ENCODE results near the gene UBE2U. TPM values are rescaled to one million over a fixed set of nuclear protein-coding genes. Genes with fewer than 3 reads are reported as not detected.

The UBE2U gene
- total and polyA plus RNA-seq, 12 donors, result 1.2 to 3.6 (median 2.7) TPM; not detected in 6

DNA sequence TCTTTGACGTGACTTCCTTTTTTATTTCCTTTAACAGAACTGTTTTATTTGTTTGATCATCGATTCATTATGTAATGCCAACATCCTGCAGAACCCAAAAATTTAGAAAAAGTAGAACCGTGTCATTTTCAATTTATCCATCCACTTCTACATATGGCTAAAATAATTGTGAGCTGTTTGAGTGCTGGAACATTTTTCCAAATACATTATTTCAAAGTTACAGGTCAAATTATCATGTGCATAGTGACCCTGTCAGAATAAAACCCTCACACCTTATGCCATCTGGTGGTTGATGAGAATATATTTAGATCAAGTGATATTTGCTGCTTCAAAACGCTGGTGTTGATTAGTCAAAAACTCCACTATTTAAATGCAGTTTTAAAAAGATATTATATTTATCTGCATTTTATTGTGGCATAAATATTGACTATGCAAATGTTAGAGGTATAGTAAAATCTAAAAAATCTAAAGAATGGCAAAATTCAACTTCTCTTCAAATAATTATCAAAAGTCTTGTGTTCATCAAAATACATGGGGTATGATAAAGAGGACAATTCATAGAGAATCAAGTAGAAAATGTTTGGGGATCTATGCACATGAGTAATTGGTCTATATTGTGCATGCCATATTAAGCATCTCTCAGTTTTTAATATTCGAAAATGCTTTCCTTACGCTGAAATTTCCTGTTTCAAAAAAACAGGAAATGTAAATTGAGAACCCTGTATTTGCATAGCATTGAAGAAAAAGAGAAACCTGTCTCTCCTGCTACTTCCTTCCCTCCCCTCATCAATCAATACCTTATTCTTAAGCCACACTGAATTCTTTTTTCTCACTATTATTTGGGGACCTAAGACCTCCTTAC lies 39.7 kb downstream of the UBE2U start:
- Histone ChIP-seq H3K36me3 (no peaks in the 10 kb centered on the region), H3K9me3 (no peaks in the 10 kb centered on the region), H3K4me3 (no peak overlapping the region), H3K4me1 (peaks cover 0 to 23% (median 8%) of the 10 kb centered on the region in 9 donors), H3K27ac (no peak overlapping the region), H3K27me3 (peaks cover 0 to 3% (median 0%) of the 10 kb centered on the region in 7 donors)
- no peak for DNase-seq
- ATAC-seq, result peak in 3 of 8 donors; percentile 39 to 59 (median 45)
- 45 to 47% methylated on average over 6 of the region's 6 CpGs for WGBS, 2 donors
- TF ChIP-seq, protein P1, sequence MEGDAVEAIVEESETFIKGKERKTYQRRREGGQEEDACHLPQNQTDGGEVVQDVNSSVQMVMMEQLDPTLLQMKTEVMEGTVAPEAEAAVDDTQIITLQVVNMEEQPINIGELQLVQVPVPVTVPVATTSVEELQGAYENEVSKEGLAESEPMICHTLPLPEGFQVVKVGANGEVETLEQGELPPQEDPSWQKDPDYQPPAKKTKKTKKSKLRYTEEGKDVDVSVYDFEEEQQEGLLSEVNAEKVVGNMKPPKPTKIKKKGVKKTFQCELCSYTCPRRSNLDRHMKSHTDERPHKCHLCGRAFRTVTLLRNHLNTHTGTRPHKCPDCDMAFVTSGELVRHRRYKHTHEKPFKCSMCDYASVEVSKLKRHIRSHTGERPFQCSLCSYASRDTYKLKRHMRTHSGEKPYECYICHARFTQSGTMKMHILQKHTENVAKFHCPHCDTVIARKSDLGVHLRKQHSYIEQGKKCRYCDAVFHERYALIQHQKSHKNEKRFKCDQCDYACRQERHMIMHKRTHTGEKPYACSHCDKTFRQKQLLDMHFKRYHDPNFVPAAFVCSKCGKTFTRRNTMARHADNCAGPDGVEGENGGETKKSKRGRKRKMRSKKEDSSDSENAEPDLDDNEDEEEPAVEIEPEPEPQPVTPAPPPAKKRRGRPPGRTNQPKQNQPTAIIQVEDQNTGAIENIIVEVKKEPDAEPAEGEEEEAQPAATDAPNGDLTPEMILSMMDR (IDR thresholded peaks at IDR 0.05), result peak in 7 of 9 donors; percentile 30 to 62 (median 52)
- intact Hi-C loops (cut with DNase I), result loop anchor here (2.0 to 10.0 kb wide), 10 partner anchors 468 to 668 kb away; partner anchors contain the start of gene ROR1 (in 3 of the 10)

DNA sequence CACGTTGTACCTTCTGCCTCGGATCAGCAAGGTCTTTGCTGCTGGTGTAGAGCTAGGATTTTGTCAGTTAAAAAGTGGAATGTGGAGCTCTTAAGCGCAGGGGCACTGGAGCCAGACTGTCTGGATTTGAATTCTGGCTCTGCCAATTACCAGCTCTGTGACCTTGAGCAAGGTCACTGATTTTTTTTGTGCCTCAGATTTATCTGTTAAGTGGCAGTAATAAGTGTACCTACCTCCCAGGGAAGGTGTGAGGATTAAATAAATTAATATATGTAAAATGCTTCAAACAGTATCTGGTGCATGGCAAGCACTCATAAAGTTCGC lies 40.3 kb downstream of the UBE2U start:
- H3K4me3 ChIP-seq, result no peak overlapping the region
- no peaks in the 10 kb centered on the region for H3K9me3 ChIP-seq
- ATAC-seq (peak in 1 of 8 donors; percentile 20), DNase-seq (no peak)
- H3K36me3 ChIP-seq, result no peaks in the 10 kb centered on the region
- 47 to 52% methylated on average over 4 of the region's 4 CpGs for WGBS, 2 donors
- intact Hi-C loops (cut with DNase I), result loop anchor here (2.0 to 10.0 kb wide), 12 partner anchors 469 to 669 kb away; partner anchors contain the start of gene ROR1 (in 3 of the 10)
- TF ChIP-seq, protein P1 (IDR thresholded peaks at IDR 0.05), result no peak
- peaks cover 0 to 23% (median 8%) of the 10 kb centered on the region in 9 donors for H3K4me1 ChIP-seq
- H3K27me3 ChIP-seq, result peaks cover 0 to 3% (median 0%) of the 10 kb centered on the region in 7 donors
- no peak overlapping the region for H3K27ac ChIP-seq

- H3K27ac ChIP-seq, result no peak overlapping the region
- intact Hi-C loops (cut with DNase I), result loop anchor here in 9 of 10 donors (2.0 to 10.0 kb wide), 12 partner anchors 471 to 688 kb away; partner anchors contain the start of gene ROR1 (in 2 of the 9)
- H3K9me3 ChIP-seq, result no peaks in the 10 kb centered on the region
- H3K36me3 ChIP-seq, result no peaks in the 10 kb centered on the region
- H3K4me3 ChIP-seq, result peak overlapping the region in 4 of 10 donors; percentile 3 to 34 (median 22)
- DNase-seq, result no peak
- TF ChIP-seq, protein P1 (IDR thresholded peaks at IDR 0.05), result no peak
- peaks cover 0 to 23% (median 8%) of the 10 kb centered on the region in 9 donors for H3K4me1 ChIP-seq
- peak in 5 of 8 donors; percentile 30 to 59 (median 44) for ATAC-seq
- WGBS, 2 donors, result 22 to 38% methylated on average over 9 of the region's 9 CpGs
- peaks cover 0 to 3% (median 0%) of the 10 kb centered on the region in 7 donors for H3K27me3 ChIP-seq
Observed at GRCh38 chr1:64245495-64245894, 42.1 kb downstream of the UBE2U start.

DNA sequence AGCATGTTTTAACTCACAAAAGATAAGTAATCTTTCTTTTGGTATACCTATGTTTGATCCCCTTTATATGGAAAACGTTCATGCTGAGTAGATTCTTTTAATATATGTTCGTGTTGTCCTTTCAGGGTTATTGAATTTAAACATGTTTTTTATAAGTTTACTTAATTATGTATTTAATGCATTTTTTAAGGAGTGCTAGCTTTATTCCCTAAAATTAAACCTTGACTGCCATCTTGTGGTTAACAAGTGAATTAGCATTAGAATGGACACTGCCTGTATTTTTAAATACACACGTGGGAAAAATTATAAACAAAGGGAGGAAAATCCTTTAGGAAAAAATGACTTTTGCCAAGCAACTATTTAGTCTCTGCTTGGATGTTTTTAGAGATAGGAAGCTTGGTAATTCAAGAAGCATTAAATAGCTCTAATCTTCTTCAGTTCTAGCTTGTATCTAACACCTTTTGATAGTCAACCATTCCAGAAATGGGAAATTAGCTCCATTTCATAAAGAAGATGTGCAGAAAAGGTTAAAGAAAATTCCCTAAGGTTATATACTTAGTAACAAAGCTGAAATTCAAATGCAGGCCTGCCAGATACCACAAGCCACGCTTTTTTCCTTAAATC lies 43.0 kb downstream of the UBE2U start:
- H3K4me3 ChIP-seq, result no peak overlapping the region
- intact Hi-C loops (cut with DNase I), result loop anchor here in 9 of 10 donors (2.0 to 10.0 kb wide), 13 partner anchors 472 to 689 kb away; partner anchors contain the start of gene ROR1 (in 2 of the 9)
- H3K36me3 ChIP-seq, result no peaks in the 10 kb centered on the region
- H3K9me3 ChIP-seq, result no peaks in the 10 kb centered on the region
- ATAC-seq (peak in 3 of 8 donors; percentile 38 to 69 (median 52)), DNase-seq (no peak)
- TF ChIP-seq, protein P1 (IDR thresholded peaks at IDR 0.05), result peak; percentile 54 to 90 (median 80)
- H3K27ac ChIP-seq, result no peak overlapping the region
- H3K4me1 ChIP-seq, result peaks cover 0 to 23% (median 8%) of the 10 kb centered on the region in 9 donors
- 16 to 21% methylated on average over 4 of the region's 4 CpGs for WGBS, 2 donors
- H3K27me3 ChIP-seq, result peaks cover 0 to 3% (median 0%) of the 10 kb centered on the region in 7 donors

Measured in heart right ventricle (tissue), 16 donors.